ENCODE data around the gene PVALEF.

Gene PVALEF

DNA sequence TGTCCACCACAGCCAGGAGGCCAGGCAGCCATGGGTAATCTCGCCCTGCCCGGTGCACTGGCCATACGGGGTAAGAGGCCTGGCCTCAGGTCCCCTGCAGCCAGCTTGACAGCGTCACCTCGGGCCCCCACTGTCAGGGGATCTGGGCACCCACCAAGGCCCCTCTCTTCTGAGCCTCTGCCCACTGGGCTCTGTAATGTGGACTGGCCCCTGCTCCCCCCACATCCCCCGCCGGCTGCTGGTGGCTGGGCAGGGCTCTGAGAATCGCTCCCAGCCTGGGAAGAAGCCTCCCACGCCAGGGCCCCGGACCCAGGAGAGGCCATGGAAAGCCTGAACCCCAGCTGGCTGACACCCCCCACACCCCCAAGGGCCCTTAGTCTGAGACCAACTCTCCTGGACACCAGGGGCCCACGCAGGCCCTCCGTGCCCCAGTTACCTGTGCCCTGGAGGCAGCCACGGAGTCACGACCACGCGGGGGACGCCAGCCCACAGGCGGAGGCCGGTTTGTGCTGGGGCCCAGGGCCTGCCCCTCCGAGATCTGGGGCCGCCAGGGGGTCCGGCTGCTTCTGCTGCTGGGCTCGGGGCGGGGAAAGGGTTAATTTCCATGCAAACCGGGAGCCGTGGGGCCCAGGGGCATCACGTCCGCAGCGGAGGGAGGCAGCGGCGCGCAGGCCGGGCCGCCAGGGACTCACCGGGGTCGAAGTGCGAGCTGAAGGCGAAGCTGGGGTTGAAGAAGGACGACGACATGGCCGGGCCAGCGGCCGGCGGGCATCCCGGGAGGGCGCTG, at the start of gene PVALEF:
TSS of gene PVALEF (plus strand) at position 262 of the 787 bp plus-strand sequence. CDS start 15,720 bp downstream, outside the sequence.
- Mint-ChIP-seq H3K9me3 (no peaks in the 10 kb centered on the region), H3K36me3 (ENCODE audit: low read depth) (no peaks in the 10 kb centered on the region), H3K27me3 (peaks cover 28% of the 10 kb centered on the region), H3K4me3 (no peak within 1 kb of the TSS), H3K27ac (no peak within 1 kb of the TSS), H3K4me1 (ENCODE audit: low read depth) (peaks cover 2% of the 10 kb centered on the region)
- no peak for DNase-seq

DNA sequence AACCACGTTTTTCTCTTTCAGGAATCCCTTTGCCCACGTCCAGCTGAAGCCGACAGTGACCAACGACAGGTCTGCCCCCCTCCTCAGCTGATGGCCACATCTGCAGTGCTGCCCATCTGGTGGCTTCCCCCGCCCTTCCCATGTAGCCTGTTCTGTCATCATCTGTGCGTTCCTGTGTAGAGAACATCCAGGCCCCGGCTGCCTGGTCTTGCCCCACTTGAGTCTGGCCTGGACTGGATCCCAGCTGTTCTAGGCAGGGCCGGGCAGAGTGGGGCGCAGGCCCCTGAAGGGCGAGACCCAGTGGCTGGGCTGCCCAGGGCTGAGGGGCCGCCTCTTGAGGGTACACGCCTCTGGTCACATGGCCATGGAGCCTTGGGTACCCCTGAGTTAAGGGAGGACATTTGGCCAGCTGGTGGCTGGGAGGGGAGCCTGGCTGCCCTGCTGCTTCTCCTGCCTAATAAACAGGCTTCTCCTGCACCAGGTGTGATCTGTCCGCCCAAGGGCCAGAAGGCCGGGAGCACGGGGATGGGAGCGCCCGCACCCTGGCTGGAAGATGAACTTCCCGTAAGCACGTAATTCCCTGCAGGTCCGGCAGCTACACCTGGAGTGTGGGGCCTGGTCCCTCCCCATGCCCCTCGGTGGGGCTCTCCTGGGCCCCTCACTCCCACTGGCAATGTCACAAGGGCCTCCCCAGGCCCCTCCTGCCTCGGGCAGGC, 49.4 kb upstream of the PVALEF start:
- no peak overlapping the region for H3K4me3 Mint-ChIP-seq
- DNase-seq: no peak
- no peaks in the 10 kb centered on the region for H3K27me3 Mint-ChIP-seq
- H3K4me1 Mint-ChIP-seq (ENCODE audit: low read depth): peaks cover 2% of the 10 kb centered on the region
- H3K36me3 Mint-ChIP-seq (ENCODE audit: low read depth): no peaks in the 10 kb centered on the region
- no peak overlapping the region for H3K27ac Mint-ChIP-seq
- H3K9me3 Mint-ChIP-seq: no peaks in the 10 kb centered on the region

DNA sequence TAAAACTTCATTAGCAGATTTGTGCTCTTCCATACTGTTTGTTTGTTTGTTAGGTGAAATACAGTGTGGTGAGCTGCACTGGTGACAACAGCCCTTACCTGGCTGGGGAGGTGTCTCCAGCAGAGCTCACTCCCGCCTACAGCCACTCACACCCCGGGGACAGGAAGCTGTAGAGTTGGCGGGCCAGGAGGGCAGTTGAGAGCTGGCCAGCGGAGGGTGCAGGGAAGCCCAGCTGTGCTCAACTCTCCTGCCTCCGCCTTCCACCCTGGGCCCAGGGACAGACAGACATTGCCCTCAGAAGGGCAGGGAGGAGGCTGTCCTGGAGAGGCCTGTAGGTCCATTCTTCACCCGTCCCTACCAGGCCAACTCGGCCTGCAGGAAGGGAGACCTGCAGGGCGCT, 48.6 kb upstream of the PVALEF start:
- Mint-ChIP-seq H3K4me3 (no peak overlapping the region), H3K27me3 (no peaks in the 10 kb centered on the region), H3K27ac (no peak overlapping the region), H3K36me3 (ENCODE audit: low read depth) (no peaks in the 10 kb centered on the region), H3K9me3 (no peaks in the 10 kb centered on the region), H3K4me1 (ENCODE audit: low read depth) (peaks cover 2% of the 10 kb centered on the region)
- no peak for DNase-seq

DNA sequence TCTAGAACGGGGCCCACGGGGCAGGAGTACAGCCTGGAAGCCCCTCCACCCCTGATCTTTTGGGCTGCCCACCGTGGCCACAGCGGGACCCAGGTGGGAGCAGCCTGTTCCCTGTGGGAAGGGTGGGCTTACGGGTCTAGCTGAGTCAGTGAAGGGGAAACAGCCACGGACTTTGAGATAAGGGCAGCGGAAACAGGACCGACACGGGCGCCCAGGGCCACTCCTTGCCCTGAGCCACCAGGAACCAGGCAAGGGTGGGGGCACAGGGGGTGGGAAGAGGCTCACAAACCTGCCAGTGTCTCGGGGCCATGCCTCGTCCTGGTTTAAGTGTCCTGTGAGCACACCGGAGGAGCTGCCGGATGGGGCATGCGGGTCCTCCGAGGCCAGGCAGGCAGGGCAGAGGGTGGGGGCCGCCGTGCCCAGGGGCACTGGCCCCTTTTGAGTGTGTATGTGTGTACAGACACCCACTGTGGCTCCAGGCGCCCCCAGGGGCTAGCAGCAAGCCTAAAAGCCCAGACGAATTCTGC, 47.6 kb upstream of the PVALEF start:
- no peaks in the 10 kb centered on the region for H3K27me3 Mint-ChIP-seq
- H3K4me1 Mint-ChIP-seq (ENCODE audit: low read depth): peaks cover 2% of the 10 kb centered on the region
- H3K36me3 Mint-ChIP-seq (ENCODE audit: low read depth): no peaks in the 10 kb centered on the region
- no peak overlapping the region for H3K27ac Mint-ChIP-seq
- no peak for DNase-seq
- no peak overlapping the region for H3K4me3 Mint-ChIP-seq
- no peaks in the 10 kb centered on the region for H3K9me3 Mint-ChIP-seq

DNA sequence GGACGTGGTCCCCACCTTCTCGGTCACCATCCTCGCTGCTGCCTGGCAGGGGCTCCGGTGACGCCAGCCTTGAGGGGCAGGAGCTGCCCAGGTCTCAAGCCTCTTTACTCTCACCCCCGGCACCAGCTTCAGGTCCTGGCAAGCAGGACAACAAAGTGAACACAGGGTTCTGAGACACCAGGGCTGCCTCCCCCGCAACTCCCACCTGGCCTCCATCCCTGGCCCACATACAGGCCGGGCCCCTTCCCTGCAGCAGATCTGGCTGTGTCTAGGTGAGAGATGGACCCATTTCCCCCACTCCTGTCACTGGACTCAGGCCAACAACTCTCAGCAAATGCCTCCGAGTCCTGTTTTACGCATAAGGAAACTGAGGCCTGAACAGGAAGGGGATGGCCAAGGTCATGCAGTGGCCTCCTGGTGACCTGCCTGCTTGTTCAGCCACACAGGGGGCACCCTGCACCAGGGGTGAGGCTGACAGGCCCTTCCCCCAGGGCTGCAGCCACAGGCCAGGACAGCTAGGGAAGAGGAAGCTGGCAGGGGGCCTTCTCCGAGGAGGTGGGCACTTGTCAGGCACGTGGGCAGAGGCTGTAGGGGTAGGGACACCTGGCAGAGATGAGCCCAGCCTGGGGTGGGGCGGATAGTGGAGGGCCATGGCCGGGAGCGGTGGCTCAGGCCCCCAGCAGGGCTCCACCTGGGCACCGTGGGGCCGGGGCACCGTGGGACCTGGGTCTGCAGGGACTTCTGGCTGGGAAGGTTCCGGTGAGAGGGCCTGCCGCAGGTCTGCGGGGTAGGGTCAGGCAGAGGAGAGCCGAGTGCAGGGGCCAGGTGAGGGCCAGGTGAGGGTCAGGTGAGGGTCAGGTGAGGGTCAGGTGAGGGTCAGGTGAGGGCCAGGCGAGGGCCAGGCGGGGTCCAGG, 46.7 kb upstream of the PVALEF start:
- H3K4me3 Mint-ChIP-seq: peak overlapping the region; percentile 23
- DNase-seq: no peak
- H3K36me3 Mint-ChIP-seq (ENCODE audit: low read depth): no peaks in the 10 kb centered on the region
- no peaks in the 10 kb centered on the region for H3K9me3 Mint-ChIP-seq
- peaks cover 2% of the 10 kb centered on the region for H3K4me1 Mint-ChIP-seq (ENCODE audit: low read depth)
- no peaks in the 10 kb centered on the region for H3K27me3 Mint-ChIP-seq
- no peak overlapping the region for H3K27ac Mint-ChIP-seq

DNA sequence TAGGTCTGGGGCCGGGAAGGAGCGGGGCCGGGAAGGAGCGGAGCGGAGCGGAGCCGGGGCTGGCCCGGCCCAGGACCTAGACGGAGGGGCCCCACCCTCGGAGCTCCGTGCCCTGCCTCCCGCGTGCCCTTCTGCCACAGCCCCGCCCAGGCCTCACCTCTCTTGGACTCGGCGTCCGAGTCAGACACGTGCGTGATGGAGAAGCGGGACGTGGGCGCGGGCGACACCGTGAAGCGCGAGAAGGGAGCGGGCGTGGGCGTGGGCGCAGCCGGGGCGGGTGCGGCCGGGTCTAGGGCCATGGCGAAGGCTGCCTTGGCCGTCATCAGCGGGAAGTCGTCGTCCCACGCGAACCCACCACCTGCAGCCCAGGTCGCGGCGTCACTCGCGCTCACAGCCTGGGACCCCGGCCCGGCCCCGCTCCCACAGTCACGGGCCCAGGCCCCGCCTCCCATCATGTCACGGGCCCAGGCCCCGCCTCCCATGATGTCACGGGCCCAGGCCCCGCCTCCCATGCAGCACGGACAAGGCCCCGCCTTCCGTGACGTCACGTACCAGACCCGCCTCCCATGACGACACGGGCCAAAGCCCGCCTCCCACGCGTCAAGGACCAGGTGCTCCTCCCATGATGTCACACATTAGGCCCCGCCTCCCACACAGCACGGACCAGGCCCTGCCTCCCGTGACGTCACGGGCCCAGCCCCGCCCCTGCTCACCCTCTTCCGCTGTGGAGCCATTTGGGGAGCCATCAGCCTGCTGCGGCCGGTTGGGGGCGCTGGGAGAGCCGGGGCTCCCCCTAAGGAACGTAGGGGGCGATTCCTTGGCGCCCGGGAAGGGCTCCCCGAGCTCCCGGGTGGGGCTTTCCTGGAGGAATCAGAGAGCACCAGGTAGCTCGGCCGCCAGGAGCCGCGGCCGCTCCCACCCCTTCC, 45.8 kb upstream of the PVALEF start:
- Mint-ChIP-seq H3K4me1 (ENCODE audit: low read depth) (peaks cover 2% of the 10 kb centered on the region), H3K27ac (peak overlapping the region; percentile 8), H3K9me3 (no peaks in the 10 kb centered on the region), H3K27me3 (no peaks in the 10 kb centered on the region), H3K4me3 (peak overlapping the region; percentile 36), H3K36me3 (ENCODE audit: low read depth) (no peaks in the 10 kb centered on the region)
- DNase-seq: peak; percentile 90

DNA sequence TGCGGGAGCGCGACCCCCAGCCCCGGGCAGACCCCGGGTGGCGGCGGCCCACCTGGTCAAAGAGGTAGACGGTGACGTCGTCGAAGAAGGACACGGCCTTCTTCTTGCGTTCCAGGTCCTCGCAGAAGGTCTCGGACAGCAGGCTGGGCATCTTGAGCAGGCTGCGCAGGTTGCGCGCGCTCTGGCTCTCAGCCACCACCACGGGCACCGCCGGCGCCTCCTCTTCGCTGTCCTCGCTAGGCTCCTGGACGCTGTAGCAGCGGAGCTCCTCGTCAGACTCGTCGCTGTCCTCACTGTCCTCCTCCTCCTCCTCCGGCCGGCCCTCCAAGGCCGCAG, 45.2 kb upstream of the PVALEF start:
- no peak for DNase-seq
- no peaks in the 10 kb centered on the region for H3K36me3 Mint-ChIP-seq (ENCODE audit: low read depth)
- no peaks in the 10 kb centered on the region for H3K9me3 Mint-ChIP-seq
- H3K4me3 Mint-ChIP-seq: no peak overlapping the region
- no peak overlapping the region for H3K27ac Mint-ChIP-seq
- no peaks in the 10 kb centered on the region for H3K27me3 Mint-ChIP-seq
- H3K4me1 Mint-ChIP-seq (ENCODE audit: low read depth): peaks cover 2% of the 10 kb centered on the region

DNA sequence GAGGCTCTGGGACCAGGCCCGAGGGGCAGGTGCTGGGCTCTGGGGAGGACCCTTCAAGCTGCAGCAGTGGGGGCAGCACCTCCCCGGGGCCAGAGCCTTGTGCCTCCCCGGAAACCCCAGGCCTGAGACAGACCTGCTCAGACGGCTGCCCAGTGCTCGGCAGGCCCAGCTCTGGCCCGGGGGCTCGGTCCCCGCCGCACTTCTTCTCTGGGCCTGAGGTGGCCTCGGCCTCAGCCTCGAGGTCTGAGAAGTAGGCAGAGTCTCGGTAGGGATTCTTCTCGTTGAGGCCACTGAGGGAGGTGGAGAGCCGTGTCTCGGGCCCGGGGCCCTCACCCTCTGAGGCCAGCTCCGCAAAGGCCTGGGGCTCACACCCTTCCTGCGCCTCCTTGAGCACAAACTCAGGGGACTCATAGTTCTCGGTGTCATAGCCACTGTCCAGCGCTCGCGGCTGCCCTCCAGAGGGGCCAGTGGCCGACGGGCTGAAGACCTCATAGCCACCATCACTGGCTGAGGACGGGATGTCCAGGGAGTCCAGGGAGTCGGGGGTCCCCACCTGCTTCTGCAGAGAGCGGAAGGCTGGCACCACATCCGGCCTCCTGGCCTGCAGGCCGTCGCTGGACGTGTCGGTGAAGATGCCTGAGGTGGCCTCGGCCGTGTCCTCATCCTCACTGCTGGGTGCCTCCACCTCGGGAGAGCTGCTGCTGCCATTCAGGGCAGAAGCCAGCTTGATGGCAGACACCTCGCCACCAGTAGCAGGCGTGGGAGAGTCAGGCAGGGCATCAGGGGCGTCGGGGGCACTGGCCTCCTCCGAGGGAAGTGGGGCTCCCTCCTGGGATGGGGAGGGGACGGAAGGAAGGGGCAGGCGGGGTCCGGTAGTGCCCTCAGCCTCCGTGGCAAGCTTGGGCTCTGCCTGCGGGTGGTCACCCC, 44.3 kb upstream of the PVALEF start:
- Mint-ChIP-seq H3K4me3 (no peak overlapping the region), H3K36me3 (ENCODE audit: low read depth) (no peaks in the 10 kb centered on the region), H3K27me3 (no peaks in the 10 kb centered on the region), H3K9me3 (no peaks in the 10 kb centered on the region), H3K27ac (no peak overlapping the region), H3K4me1 (ENCODE audit: low read depth) (peaks cover 2% of the 10 kb centered on the region)
- DNase-seq: no peak

DNA sequence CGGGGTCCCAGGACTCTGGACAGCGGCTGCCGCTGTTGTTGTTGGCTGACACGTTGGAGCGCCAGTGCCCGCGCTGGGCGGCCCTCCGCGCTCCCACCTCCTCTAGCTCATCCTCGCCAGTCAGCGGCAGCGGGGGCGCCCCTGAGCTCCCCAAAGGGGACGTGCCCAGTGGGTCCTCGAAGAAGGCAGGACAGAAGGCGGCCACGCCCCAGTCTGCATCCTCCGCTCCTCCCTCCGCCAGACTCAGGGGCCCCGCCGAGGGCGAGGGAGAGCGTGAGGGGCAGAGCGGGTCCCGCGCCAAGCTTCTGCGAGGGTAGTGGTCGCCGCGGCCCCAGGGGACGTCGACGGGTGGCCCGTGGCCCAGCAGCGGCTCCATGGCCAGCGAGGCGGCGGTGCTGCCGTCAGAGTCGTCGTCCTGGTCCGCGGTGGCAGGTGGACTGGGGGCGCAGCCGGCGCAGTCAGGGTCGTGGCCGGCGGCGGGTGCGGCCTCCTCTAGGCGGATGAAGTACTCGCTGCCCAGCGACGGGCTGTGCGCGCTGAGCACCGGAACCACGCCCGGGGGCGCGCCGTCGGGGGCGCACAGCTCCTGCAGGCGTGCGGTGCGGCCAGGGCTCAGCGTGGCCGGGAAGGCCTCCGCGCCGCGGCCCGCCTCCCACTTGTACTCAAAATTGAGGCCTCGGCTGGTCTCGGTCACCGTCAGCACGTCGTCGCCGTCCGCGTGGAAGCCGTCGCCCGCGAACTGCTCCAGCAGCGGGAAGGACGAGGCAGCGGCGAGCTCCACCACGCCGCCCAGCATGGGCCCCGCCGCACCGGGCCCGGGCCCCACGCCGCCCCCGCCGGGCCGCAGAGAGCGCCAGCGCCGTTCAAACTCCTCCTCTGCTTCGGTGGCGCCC, 43.2 kb upstream of the PVALEF start:
- no peak for DNase-seq
- Mint-ChIP-seq H3K36me3 (ENCODE audit: low read depth) (no peaks in the 10 kb centered on the region), H3K27ac (no peak overlapping the region), H3K4me1 (ENCODE audit: low read depth) (peaks cover 2% of the 10 kb centered on the region), H3K9me3 (no peaks in the 10 kb centered on the region), H3K4me3 (no peak overlapping the region), H3K27me3 (no peaks in the 10 kb centered on the region)

DNA sequence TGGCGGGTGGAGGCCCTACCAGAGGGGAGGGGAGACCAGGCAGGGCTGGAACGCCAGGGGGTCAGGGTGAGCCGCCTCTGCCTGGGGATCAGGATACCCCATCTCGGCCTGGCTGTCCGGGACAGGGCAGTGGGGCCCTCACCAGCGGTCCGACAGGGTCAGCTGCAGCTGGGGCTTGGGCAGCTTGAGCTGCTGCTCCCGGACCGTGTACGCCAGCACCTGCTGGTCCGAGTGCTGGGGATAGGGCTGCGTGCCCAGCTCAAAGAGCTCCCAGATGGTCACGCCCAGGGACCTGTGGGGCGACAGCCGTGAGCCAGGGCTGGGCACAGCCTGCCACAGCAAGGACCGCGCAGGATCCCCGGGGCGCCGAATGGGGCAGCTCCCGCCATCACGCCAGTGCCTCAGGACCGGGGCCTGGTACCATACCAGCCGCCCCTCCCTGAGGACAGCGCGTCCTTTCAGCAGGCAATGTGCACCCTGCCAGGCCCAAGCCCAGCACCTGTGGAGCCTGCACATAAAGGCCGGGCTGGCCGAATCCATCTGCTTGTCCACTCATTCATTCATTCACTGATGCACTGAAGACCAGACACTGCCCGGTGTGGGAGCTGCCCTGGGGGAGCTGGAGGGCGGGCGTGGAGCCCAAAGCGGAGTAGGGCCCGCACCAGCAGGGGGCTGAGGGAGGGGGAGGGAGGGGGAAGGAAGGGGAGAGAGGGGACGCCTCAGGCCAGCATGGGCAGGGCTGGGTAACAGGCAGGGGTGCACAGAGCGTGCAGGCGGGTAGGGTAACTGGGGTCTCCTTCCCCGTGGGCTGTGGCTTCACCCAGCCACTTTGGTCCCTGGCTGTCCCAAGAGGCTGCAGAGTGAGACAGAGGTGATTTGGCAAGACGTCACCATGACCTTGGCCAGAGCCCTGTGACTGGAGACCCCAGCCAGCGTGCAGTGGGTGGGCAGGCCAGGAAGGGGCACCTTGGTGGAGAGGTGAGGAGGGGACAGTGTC, 42.0 kb upstream of the PVALEF start:
- Mint-ChIP-seq H3K36me3 (ENCODE audit: low read depth) (no peaks in the 10 kb centered on the region), H3K4me3 (no peak overlapping the region), H3K27ac (no peak overlapping the region), H3K4me1 (ENCODE audit: low read depth) (peaks cover 2% of the 10 kb centered on the region), H3K9me3 (no peaks in the 10 kb centered on the region), H3K27me3 (no peaks in the 10 kb centered on the region)
- no peak for DNase-seq

DNA sequence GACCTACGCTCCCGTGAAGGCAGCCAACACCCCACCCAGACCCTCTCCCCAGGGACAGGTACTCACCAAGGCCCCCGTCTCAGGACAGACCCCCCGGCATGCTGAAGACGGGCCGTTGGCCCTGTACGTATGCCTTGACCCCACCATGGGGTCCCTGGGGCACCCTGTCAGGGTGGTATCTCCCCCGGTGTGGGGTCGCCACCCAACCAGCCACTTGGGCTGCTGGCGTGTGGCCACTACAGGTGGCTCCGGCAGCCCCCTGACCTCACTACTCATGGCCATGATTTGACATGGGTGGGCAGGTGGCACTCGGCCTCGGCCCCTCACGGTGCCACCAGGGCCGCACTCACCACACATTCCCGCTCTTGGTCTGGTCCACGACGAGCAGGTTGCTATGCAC, 40.9 kb upstream of the PVALEF start:
- Mint-ChIP-seq H3K27ac (no peak overlapping the region), H3K27me3 (no peaks in the 10 kb centered on the region), H3K4me1 (ENCODE audit: low read depth) (no peaks in the 10 kb centered on the region), H3K36me3 (ENCODE audit: low read depth) (no peaks in the 10 kb centered on the region), H3K4me3 (no peak overlapping the region), H3K9me3 (no peaks in the 10 kb centered on the region)
- no peak for DNase-seq

All from activated T-cell treated with anti-CD3 and anti-CD28 coated beads, Interleukin-2, amount 50 U/mL, for 24 hours (primary cell).